ENCODE data around the gene RNF125.
"Not testable (repeated sequence)": the region's sequence is repeated elsewhere in the genome, so short reads cannot be mapped to it uniquely, and the experiment has no call there.

Gene RNF125

DNA sequence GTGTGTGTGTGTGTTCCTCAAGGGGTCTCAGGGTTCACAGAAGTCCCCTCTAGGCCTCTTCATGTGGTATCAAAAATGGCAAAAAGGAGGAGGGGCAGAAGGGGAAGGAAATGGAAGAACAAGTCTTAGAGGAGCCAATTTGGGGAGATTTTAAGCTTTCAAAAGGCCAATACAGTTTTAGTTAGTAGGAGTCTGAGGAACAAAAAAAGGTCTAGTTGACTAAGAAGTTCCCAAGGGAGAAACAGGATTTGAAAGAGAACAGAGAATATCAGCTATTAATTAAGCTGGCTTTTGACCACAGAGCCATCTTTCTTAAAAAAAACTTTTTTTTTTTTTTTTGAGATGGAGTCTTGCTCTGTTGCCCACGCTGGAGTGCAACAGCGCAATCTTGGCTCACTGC lies 7.1 kb downstream of the RNF125 start:
- DNase-seq (ENCODE audit: low spot score) = no peak

DNA sequence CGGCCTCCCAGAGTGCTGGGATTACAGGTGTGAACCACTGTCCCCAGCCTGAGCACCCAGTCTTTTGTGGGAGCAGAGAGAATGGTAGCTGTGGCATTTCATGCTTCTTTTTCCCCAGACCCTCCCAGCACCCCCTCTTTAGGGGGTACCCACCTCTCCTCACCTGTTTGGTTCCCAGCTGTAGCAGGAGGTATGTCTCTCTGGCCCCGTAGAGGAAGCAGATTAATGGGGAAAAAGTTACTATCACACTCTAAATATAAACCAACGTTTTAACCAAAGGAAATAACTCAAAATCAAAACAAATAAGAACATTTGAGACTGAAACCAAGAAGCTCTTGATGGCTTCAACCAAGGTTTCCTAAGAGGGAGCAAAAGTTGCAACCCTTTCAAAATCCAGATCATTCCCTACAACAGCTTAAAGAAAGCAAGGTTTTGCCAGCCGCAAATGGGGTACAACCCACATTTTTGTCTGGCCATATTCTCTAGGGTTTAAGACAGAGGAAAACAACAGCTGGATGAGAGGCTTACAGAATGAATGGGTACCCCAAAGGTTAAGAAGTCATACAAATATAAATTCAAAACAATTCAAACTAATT lies 8.0 kb downstream of the RNF125 start:
- DNase-seq (ENCODE audit: low spot score) = no peak

DNA sequence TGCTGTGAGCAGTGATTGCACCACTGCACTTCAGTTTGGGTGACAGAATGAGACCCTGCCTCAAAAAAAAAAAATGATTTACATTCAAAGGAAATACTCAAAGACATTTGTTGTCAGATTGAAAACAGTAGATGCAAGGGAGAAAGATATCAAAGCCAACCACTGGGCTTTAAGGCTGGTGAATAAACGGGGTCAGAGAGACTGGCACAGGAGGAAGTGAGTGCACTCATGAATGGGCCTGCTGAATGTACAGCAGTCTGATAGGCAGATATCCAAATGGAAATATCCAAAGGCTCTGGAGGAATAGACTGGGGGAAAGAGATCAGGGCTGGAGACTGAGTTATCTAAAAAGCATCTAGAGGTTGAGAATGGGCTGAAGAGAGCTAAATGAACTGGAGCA lies 10.9 kb downstream of the RNF125 start:
- DNase-seq (ENCODE audit: low spot score) = no peak

DNA sequence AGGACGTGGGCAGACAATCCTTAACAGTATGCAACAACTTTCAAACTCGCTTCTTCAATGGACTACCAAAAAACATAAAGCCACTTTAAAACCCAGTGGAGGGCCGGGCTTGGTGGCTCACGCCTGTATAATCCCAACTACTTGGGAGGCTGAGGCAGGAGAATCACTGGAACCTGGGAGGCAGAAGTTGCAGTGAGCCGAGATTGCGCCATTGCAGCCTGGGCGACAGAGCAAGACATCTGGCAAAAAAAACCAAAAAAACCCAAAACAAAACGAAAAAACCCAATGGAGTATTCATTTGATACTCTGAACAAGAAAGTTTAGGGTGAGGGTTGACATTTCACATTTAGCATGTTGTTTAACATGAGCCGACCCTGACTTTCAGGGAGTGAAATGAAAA lies 14.0 kb downstream of the RNF125 start:
- no peak for DNase-seq (ENCODE audit: low spot score)

GRCh38 chr18:32036506-32037180 lies 18.0 kb downstream of the RNF125 start:
- no peak for DNase-seq (ENCODE audit: low spot score)

DNA sequence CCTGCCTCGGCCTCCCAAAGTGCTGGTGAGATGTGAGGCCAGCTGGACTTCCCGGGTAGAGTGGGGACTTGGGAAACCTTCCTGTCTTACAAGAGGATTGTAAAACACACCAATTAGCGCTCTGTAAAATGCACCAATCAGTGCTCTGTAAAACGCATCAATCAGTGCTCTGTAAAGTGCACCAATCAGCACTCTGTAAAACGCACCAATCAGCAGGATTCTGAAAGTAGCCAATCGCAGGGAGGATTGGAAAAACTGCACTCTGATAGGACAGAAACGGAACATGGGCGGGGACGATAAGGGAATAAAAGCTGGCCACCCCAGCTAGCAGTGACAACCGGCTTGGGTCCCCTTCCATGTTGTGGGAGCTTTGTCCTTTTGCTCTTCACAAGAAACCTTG lies 19.0 kb downstream of the RNF125 start:
- DNase-seq (ENCODE audit: low spot score) = no peak

DNA sequence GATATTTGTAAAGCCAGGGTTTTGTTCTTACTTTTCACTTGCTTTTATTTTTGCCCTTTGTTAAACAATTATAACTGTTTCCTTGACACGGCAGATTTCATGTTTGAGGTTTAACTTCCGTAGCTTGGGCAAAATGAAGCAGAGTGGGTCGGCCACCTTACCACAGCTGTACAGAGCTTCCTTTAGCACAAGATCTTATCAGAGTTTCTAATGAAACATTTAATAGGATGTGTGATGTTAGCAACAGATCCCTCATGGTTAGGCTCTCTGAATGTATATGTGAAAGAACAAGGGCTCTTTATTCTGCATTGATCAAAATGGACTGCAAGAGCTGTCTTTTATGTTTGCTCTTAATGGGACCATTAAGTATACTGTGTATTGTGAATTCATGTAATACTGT lies 22.3 kb downstream of the RNF125 start:
- DNase-seq (ENCODE audit: low spot score) = no peak

GRCh38 chr18:32042337-32042736 lies 23.7 kb downstream of the RNF125 start:
- DNase-seq (ENCODE audit: low spot score) = peak; percentile 28

- DNase-seq (ENCODE audit: low spot score) = peak; percentile 64
Measured at GRCh38 chr18:32048507-32049091, 30.0 kb downstream of the RNF125 start.

- peak; percentile 48 for DNase-seq (ENCODE audit: low spot score)
Measured at GRCh38 chr18:32049393-32050171, 31.0 kb downstream of the RNF125 start.

DNA sequence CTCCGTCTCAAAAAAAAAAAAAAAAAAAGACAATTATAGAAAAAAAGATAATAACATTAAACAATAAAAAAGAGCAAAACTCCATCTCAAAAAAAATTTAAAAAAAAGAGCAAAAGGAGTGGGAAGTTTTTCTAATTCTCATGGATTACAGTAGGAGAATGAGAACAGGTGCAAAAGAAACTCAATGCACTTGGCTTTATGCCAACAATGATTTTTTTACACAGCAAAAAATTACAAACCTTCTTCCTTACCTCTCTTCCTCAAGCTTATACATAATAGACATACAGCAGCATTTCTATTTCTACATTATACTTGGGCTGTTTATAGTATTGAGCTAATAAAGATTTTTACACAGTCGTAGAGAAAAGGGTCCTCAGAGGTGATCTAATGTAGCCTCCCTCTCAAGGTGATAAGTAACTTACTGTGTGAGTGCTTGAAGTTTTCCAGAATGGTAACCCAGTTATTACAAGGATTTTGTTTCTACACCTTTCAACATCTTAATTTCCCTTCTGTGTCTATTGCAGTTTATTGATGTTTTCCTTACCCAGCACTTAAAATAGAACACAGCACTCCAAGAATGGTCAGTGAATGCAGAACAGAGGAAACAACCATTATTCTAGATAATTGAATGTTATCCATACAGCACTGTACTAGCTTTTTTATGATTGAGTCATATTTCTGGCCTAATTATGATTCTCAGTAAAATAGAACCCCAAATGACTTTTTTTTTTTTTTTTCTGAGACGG lies 38.2 kb downstream of the RNF125 start:
- no peak for DNase-seq (ENCODE audit: low spot score)

DNA sequence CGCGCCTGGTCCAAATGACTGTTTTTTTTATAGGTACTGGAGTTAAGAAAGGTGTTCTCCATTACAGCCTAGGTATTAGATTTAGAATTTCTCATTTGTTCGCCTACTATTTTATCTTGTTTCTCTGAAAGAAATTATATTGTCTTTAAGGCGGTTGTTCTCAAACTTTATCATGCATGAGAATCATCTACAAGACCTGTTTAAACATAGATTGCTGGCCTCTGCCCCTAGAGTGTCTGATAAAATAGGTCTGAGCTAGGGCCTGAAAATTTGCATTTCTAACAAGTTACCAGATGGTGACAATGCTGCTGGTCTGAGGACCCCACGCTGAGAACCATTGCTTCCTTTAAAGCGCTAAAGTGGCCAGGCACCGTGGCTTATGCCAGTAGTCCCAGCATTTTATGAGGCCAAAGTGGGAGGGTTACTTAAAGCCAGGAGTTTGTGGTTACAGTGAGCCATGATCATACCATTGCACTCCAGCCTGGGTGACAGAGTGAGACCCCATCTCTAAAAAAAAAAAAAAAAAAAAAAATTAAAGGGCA lies 39.1 kb downstream of the RNF125 start:
- no peak for DNase-seq (ENCODE audit: low spot score)

GRCh38 chr18:32060026-32060425 lies 41.4 kb downstream of the RNF125 start:
- no peak for DNase-seq (ENCODE audit: low spot score)

DNA sequence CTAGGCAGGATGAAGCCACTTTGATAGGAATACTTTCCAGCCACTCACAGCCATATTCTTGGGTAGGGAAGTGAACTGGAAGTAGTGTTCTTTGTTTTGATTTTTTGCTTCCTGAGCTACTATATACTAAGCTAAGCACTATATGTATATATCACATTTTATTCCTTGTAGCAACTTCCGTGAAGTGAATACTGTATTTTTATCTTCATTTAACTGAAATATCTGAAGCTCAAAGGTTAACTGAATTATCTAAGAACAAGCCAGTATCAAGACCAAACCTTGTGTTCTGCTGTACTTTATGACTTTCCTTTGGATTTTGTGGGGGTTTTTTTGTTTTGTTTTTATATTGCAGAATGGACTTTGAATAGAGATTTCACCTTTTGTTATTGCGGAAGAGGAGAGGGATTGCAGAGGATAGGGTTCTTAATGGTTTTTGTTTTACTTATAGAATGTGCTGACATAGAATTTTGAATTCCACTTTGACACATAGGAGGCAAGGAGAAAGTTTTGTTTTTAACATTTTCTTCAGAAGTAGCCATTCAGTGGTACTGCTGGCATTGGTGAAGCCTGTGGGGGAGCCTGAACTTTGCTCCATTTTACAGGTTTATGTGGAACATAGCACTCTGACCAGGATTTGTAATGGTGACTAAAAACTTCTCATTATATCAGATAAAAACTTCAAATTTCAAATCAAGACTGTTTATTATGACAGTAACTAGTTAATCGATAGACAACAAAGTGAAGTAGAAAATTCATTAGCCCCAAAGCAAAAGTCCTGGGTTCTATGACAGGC lies 48.9 kb downstream of the RNF125 start:
- no peak for DNase-seq (ENCODE audit: low spot score)

- DNase-seq (ENCODE audit: low spot score) = peak; percentile 21
Measured at GRCh38 chr18:32072321-32072720, 53.7 kb downstream of the RNF125 start.

DNA sequence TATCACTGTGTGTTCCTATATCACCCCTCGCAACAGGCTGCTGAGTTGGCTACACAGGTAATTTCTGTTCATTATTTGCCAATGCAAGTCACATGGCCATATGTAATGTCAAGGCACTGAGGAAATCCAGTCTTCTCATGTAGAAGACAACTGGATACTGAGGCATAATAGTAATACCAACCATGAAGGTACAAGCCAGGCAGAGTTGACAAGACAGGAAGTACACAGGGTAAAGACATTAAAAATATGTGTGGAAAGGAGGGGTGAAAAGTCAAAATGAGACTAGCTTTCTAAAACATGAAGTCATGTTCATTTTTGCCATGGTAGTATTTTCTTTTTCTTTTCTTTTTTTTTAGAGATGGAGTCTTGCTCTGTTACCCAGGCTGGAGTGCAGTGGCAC lies 55.6 kb downstream of the RNF125 start:
- DNase-seq (ENCODE audit: low spot score) = no peak

DNA sequence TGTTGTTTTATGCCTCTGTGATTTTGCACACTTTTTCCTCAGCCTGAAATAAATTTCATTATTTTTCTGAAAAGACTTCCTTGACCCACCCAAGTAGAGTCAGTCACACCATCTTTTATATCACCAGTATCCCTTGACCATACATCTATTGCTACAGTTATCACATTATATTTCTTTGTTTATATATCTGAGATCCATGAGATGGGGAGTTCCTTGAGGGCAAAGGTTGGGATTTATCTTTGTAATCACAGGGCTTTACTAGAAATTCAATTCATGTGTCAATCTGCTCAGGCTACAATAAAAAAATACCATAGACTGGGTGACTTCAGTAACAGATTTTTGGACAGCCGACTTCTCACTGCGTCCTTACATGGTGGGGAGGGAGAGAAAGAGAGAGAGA lies 60.2 kb downstream of the RNF125 start:
- DNase-seq (ENCODE audit: low spot score) = no peak

- DNase-seq (ENCODE audit: low spot score) = no peak
Measured at GRCh38 chr18:32081881-32082280, 63.3 kb downstream of the RNF125 start.

DNA sequence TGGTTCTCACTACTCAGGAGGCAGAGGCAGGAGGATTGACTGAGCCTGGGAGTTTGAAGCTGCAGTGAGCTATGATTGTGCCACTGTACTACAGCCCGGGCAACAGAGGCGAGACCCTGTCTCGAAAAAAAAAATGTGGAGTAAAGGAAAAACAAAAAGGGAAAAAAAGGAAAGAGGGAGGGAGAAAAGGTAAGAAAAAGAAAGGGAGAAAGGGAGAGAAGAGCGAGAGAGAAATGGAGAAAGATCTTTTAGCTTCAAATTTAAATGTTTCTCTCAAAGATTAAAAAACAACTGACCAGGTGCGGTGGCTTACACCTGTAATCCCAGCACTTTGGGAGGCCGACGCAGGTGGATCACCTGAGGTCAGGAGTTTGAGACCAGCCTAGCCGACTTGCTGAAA lies 65.2 kb downstream of the RNF125 start:
- DNase-seq (ENCODE audit: low spot score) = no peak

DNA sequence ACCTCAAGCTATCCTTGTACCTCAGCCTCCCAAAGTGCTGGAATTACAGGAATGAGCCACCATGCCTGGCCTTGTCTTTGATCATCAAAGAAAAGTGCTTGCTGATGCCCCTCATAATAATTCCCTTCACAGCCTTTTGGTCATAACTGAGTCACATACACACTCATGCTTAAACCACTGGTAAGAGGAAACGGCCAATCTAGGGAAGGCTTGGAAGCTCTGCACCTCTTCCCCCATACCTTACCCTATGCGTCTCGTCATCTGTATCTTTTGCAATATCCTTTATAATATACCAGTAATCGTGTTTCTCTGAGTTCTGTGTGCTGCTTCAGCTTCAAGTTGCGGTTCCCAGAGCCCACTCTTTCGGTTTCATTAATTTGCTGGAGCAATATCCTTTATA lies 68.3 kb downstream of the RNF125 start:
- DNase-seq (ENCODE audit: low spot score) = no peak

GRCh38 chr18:32090831-32091230 lies 72.2 kb downstream of the RNF125 start:
- DNase-seq (ENCODE audit: low spot score) = not testable (repeated sequence)
